ENCODE data around the gene GALNT1.

GALNT1 gene

DNA sequence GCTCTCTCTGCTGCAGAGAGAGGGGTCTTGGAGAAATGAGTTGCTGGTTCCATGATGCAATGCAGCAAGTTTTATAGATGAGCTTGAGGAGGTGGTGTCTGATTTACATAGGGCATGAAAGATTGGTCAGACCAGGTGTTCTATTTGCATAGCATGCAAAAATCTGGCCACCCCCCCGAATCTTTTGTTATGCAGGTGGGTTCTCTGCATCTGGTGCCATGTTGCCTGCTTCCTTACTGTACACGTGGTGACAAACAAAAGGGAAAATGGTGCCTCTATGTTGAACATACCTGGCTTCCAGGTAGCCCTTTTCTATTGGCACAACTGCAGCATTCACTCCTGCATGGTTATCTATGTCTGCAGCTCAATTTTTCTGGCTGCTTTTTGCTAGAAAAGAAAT is 169.4 kb downstream of the GALNT1 start:
- no peak for DNase-seq

DNA sequence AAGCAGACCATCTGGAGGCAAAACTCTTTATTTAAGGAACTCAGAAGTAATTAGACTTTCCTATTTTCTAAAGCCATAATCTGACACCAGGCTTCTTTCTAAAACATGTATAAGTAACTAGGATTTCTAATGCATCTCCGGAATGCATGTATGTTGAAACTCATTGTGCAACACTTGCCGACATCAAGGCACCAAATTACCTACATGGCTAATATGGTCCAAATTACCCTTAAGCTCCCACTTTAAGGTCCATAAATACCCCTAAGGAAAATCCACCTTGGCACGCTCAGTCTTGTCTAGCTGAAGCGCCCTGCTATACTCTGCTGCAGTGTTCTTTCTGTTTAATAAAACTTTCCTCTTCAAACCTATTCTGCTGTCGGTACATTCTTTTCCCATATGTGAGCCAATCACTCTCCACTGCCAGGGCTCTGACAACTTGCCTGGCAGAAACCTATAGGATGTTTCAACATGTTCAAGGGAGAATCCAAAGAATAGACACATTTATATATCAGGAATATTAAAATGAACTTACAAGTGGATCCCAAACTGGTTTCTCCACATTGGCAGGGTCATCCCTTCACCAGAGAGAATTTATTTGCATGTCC is 171.9 kb downstream of the GALNT1 start:
- DNase-seq, result no peak

DNA sequence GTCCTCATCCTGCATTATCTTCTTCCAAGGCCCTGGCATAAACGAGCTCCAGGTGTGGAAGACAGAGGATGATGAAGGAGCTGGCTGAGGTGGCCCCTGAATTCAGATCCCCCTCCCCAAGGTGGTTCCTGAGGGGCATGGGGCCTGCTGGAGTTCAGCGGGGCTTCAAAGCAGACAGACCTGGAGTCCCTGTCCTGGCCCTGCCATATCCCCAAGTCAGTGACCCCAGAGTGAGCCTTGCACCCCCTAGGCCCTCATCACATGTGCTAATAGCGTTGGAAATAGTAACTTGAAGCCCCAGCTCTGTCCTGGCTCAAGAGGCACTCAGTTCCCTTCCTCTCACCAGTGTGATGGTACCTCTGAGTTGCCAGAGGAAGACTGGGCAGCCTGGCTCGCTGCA is 172.9 kb downstream of the GALNT1 start:
- no peak for DNase-seq

DNA sequence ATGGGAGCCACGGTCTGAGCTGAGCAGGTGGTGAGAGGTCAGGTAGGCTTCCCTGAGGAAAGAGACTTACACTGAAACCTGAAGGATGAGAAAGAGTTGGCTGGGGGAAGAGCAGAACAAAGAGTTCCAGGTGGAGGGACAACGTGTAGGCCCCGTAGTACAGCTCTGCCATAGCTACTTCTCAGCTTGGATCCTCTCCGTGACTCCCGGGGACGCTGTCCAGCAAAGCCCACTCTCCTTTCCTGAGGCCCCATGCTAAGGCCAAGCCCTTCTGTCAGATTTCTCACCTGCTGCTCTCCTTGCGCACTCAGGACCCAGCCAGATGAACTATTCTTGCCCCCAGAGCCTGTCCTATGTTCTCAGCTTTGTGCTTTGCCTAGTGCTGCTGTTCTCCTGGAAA is 173.8 kb downstream of the GALNT1 start:
- no peak for DNase-seq

DNA sequence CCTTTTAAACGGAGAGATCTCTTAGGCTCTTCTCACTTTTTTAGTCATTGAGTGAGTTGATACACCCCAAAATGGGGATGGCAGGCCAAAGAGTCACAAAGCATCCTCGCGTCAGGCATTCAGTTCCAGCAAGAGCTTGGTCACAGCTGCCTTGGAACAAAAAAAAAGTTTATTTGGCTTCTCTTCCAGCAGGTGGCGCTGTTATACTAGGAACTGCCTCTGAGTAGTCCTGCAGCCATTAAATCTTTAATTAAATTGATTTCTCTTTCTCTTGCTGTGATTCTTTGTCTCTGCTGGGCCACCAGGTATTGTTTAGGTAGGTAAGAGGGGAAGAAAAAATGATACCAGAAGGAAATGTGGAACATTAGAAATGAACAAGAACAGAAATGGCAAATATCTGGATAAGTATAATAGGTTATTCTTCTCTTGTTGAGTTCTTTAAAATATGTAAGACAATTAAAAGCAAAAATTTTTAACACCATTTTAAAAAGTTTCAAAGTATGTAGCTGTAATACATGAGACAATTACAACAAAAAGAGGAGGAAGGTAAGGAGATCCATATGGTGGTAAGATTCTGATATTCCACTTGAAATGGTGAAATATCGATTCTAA is 175.1 kb downstream of the GALNT1 start:
- DNase-seq, result peak in 27 of 51 donors; percentile 2 to 70 (median 33)

Measured in hypothalamus (tissue), 51 donors.